Measurements from ENCODE around the gene KRT71.

The KRT71 gene

DNA sequence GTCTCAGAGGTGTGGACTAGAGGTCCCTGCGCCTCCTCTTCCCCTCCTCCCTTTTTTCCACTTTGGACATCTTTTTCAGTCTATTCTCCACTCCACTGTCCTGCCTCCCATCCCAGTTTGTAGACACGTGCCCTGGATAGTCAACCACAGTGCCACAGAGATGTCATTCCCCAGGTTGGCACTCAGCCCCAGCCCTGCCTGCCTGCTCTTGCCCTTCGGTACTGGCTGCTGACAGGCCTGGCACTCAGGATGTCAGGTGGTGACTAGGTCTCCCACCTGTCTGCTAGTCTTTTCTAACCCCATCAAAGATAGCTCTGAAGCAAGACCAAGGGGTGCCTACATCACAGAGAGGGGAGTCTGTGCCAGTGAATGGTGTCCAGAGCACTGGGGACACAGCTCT, 15.8 kb downstream of the KRT71 start:
- DNase-seq = no peak

DNA sequence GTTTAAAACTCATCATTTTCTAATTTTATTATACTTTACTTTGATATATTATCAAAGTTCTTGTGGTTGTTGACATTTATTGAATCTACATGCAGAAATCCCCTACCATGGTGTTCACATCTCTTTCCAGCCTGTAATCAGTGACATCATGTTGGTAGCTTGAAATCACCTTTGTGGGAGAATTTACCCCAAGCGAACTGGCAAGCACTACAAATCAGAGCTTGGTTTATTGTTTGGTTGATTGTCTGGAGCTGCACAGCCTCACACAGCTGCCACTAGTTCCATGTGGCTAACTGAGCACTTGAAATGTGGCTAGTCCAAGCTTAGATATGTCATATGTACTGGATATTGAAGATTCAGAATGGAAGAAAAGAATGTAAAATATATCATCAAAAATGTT, 17.4 kb downstream of the KRT71 start:
- no peak for DNase-seq

DNA sequence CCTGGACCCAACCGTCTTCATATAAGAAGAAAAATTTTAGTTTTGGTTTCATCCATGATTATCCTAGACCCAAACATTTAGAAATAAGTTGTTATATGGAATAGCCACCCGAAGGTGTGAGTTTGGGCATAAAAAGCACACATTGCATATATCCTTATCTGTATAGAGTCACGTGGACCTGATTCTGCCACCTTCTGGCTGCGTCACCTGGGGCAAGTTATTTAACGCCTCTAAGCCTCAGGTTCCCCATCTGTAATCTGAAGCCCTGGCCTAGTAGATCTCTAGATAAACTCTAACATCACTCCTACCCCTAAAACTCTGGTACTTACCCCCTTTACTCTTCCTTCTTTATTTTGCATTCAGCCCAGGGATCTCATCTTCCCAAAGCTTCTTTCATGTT, 18.5 kb downstream of the KRT71 start:
- no peak for DNase-seq

DNA sequence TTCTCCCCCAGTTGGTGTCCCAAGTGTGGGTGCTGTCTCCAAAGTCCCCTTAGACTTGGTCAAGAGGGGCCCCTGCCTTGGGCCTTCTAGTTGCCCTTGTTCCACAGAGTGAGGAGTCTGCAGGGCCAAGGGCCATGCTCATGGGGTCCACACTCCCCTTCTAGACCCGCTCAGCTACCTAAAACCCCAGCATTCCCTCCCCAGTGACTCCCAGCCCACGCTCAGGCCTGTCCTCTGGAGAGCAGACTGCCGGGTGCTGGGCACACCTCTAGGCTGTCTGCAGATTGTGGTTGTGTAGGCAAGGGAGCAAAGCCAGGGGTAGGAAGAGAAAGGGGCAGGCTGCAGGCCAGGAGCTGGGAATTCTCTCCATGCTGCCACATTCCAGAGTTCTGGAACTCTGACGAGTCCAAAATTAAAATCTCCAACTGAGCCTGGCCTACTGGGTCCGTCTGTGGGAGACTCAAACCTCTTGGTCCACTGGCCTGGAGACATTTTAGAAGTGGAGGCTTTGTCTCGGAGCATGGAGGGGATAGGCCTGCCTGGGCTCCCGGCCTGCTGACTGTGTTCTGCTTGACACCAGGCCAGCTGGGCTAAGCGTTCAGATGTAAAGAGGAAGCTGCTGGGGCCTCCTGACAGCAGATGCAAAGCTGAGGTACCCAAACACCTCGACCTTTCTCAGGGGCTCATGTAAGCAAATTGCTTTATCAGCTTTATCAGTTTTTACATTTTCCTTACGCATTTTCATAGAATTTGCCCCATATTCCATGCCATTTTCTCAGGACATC, 19.1 kb downstream of the KRT71 start:
- DNase-seq = no peak

DNA sequence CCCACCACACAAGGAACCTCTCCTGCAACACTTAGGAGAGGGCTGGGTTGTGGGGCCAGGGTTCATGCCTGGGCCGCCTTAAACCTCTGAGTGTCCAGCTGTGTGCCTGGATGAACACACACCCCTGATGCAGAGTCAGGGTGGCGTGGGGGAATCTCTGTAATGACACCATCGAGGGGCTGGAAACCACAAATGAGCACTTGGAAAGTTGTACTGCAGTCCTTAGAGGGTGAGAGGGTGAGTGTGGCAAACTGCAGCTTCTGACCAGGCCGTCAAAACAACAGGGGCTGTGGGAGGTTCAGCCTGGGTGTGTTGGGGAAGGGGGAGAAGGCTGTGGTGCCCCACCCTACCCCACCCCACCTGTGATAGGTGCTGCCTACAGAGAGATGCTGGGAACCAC, 20.3 kb downstream of the KRT71 start:
- DNase-seq = no peak

DNA sequence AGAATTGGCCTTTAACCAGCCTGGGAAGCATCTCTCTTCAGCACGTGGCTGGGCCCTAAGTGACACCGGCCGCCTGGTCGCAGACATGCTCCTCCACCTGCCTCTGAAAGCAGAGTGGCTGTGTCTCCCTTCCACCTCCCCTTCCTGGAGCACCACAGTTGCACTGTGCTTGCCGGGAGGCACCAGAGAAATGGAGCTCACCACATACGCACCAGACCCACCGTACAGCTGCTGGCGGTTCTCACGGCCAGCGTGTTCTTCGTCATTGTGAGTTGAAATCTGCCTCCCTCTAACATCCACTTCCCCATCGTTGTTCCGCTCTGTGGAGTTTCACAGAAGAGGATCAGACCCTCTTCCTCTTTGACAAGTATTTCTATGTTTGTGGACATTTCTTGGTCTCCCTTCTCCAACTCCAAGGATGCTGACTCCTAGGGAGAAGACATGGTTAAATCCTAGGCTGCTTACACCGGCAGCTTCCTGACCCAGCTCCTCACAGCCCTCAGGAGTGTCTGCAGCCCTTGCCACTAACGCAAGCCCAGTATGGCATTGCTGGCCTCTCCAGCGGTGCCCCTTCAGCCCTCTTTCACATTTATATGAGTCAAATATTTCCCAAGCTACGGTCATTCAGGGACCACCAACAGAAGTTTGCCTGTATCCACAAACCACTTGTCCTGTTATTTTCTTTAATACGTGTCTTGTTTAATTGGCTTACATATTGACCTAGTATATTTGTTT, 21.2 kb downstream of the KRT71 start:
- no peak for DNase-seq

DNA sequence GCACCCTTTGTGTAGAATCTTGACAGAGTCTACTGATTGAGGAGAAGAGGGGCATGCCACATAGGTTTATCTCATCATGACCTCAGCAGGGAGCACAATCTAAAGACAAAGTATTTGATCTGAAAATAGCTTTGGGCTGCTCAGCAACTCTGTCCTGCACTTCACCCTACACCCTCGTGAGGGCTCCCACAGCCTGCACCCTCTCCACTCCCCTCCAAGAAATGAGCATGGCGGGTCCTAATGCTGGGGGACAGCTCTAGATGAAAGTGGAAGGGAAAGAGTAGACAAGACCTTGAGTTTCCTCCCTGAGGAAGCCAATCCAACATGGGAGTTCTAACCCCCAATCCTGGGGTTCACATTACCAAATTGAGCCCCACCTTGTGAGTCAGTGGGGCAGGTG, 22.0 kb downstream of the KRT71 start:
- no peak for DNase-seq

DNA sequence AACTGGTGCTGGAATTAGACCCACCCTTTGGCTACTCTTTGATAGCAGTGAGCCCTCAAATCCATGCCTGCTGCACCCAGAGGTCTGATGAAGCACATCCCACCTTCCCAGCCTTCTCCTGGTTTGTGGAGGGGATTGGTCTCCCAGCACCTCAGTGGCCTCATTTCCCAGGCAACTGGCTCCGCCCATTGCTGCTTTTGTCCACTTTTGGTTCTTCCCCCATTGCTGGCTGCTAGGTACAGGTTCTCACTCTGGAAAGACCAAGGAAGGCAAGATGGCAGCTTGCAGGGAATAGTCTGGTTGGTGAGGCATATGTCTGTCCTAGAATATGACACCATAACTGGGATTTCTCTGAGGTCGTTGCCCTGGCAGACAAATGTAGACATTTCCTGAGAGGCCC, 22.6 kb downstream of the KRT71 start:
- no peak for DNase-seq

DNA sequence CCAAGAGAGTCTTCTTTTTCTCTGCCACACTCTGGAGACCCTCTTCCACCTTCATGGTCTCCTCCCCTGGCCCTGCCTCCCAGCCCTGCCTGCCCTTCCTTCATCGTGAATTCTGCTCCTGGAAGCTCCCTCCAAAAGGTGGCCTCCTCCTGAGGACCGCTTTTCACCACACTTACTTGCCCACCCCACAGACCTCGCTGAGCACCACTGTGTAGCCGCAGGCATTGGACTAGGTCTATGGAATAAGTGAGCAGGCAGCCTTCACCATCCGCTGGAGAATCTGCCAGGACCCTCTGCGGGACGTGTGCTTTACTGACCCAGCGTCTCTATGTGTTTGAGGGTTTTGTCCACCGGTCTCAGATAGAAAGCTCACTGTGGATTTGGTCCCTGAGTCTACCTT, 23.1 kb downstream of the KRT71 start:
- no peak for DNase-seq

DNA sequence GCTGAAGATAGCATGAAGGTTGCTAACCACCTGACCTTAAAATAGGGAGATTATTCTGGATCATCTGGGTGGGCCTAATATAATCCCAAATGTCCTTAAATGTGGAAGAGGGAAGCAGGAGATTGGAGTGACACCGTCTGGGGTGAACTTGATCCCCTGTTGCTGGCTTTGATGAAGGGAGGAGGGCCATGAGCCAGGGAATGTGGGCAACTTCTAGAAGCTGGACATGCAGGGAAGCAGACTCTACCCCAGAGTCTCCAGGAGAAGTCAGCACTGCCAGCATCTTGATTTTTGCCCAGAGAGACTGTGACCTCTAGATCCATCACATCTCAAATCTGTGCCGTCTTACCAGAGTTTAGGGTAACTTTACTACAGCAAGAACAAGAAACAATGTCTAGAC, 23.5 kb downstream of the KRT71 start:
- no peak for DNase-seq

DNA sequence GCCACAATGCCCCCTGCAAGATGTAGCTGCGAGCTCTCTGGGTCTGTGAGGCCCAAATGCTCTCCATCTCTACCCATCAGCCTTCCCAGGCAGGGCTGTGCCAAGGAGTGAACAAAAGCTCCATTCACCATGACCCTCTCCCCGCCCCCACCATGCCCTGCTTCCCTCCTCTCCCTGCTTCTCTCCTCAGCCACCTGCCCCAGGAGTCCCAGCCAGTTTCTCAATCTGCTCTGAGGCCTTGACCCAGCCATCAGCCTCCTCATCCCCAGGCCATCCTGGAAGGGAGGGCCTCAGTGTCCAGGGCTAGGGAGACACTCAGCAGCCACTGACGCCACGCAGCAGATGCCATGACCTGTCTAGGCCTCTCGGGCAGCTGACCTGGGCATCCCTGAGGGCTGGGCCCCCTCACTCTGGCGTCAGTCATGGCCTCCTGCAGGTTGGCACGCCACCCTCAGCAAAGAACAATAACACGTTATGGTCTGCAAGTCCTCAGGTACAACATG, 24.3 kb downstream of the KRT71 start:
- DNase-seq = no peak

DNA sequence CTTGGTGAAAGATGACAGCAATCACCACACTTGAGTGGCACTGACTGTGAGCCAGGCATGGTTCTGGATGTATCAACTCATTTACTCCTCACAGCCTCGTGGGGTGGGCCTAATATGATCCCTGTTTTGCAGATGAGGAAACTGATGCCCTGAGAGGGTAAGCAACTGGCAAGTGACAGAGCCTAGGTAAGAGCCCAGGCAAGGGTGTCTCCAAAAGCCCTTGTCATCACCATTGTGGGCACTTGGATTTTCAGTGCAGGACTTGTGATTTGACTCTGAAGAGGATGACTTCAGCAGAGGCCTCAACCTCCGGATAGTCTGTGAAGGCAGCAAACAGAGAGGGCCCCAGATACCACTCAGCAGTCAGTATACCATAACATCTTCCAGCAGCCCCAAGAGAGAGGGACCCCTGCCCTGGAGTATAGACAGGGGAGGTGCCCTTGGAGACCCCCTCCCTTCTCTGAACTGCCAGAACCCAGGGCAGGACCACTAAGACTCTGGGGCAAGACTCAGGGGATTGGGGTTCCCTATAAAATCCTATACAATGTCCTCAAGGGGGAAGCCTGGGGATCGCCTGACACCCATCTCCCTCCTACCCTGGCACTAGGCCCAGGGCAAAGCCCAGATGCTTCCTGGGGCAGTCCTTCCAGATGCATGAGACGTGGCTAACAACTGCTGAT, 25.7 kb downstream of the KRT71 start:
- no peak for DNase-seq

DNA sequence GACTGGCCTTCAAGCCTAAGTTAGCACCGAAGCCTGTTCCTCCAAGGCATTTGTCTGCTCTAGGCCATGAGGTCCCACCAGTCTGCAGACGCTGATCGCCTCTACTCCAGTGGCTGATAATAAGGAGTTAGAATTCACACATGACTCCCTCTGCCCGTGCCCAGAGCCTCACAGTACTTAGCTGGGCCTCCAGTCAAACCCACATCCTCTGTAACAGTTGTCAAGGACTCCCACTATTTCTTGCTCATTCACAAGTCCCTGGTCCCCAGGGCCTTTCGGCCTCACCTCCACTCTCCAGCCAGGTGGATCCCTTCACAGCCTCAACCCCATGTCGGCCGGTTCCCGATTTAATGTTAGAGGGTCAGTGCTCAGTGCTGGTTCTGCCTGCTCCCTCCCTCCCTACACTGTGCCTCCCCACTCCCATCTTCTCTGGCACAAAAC, 26.4 kb downstream of the KRT71 start:
- no peak for DNase-seq

DNA sequence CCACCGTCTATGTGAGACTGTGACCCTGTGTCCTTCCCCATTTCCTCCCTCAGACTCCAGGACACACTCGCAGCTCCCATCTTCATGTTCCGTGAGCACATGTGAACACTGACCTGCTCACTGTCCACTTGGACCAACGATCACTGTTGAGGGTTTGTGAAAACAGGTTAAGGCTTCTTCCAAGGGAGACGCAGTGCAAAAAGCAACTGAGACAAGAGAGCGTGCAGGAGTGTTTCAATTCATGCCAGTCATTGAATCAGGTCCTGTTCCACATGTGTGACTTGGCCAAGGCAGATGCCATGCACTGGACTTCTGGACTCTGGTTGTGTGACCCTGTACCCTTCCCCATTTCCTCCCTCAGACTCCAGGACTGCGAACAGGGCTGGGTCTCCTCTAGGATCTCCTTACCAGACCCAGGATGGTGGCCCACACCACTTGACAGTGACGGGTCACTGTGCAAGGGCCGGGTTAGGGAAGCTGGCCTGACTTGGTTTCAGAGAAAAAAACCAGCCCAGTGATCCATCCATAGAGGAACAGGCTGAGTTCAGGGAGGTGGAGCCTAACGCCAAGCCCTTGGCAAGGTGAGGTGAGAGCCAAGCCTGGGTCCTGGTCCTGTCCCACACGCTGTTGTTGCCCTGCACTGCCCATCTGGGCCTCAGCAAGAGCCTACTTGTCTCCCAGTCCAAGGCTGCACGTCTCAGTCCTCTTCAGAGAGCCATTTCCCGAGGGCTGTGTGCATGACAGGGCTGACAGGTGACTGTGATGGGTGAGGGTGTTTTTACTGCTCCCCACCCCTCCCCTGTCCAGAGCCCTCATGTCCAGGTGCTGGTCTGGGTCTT, 27.1 kb downstream of the KRT71 start:
- DNase-seq = no peak

DNA sequence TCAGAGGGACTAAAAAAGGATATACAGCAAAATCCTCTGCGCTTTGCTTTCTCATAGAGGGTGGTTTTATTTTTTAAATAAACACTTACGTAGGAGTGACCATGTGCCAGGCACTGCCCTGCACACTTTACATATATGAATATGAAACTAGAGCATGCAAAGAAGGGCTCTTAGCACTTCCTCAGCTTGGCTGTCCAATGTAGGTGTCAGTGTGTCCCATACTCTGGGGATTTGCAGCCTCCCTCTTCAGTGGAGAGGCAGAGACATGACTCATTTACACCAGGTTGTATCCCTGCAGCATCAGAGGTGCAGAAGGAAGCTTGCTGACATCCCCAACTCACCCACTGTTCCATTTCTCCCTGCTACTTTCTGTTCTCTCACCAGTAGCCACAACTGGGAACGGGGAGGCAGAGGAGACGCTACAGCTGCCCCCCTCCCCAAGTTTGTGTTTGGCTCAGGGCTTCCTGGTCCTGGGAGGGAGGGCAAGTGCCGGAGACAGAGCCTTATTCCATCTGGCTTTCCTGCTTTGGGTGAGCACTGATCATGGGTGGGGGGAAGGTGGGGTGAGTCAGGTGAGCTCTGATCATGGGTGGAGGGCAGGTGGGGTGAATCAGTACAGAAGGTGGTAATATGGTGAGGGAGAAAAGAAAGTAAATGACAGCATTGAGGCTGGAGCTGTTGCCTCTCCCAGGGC, 27.9 kb downstream of the KRT71 start:
- no peak for DNase-seq

DNA sequence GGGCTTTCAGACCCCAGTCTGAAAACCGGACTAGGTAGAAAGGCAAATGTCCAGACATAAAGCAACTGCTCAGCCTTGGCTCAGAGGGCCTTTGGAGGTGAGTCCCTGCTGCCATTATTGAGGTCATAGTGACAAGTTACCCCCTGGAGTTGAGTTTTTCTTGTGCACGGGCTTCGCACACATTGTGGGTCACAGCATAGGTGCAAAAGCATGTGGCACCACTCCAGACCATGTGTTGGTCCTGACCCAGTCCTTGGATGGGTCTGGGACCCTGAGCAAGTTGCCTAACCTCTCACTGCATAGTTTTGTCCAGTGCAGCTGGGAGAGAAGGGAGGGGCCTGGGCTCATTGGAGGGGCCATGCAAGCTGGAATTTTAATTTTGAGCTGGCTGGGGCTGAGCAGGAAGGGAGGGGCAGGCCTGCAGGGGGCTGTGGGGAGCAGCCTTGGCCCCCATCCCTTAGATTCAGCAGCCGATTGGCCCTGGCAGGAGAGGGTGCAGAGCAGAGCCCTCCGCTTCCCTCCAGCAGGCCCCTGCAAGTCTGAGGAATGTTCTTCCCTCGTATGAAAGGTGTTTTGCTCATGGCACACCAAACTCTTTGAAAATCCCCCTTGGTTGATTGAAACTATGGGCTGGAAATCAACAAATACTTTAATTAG, 28.6 kb downstream of the KRT71 start:
- DNase-seq = no peak

DNA sequence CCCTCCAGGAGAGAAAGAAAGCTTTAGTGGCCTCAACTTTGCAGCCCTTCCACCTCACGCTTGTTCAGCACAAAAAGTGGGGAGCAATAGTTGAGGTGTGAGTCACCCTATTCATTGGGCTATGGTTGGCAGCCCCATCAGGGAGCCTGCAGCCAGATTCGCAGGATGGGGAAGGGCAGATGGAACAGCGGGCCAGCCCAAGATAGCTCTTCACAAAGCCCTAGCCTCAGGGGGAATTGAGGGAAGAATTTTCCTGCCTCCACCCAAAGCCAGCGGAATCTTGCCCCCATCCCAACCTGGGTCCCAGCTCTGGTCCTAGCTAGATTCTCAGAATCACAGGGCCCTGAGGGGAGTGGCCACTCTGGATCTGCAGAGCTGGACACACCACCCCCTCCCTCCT, 29.1 kb downstream of the KRT71 start:
- no peak for DNase-seq

DNA sequence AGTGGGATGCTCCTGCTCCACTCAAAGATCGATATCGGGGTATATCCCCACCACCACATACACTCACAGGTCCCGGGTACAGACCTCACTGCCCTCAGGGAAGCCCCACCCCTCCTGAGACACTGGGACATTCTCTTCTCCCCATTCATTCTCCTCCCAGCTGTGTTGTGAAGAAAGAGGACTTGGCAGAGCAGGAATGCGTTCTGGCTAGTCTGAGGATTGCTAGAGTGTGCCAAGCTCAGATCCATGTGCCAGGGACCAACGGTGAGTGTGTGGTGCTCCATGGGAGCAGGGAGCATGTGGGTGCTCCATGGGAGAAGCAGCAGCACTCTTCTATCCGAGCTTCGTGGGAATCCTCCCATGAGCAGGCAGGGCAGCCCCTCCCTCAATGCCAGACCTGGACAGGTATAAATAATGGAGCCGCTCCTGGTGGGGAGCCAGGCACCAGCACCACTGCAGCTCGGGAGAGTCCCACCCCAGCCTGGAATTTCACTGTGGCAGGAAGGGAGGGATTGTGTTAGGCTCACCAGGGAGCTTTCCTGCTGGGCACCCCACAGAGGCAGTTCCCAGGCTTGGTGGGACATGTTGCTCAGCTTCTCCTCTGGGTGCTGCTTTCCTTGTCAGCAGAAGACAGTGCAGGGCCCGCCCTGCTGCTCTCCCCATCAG, 30.5 kb downstream of the KRT71 start:
- DNase-seq = no peak

DNA sequence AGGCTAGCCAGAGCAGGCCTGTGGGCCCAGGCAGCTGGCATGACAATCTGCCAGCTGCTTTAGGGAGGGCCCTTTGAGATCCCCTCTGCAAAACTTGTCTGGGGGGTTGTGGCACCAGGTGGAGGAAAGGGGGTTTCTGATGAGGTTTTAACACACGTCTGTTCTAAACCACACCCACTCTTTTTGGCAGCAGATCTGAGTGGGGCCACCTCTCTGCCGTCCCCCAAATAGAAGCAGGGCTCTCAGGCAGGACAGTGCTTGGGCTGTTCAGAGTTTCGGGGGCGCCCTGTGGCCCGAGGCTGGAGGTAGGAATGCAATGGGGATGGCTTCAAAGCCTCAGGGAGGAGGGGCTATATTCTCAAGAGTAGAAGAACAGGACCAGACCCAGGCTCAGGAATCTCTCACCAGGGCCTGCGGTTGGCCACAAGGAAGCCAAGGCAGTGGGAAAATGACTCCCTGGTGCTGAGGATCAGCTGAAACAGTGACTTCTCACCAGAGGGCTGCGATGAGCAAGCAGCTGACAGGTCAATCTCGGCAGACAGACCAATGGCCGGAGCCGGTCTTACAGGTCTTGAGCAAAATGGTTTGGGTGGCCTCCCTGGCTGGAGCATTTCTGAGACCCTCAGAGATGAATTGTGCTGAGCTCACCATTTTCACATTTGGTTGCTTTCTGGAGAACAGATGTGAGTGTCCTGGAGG, 31.2 kb downstream of the KRT71 start:
- no peak for DNase-seq

DNA sequence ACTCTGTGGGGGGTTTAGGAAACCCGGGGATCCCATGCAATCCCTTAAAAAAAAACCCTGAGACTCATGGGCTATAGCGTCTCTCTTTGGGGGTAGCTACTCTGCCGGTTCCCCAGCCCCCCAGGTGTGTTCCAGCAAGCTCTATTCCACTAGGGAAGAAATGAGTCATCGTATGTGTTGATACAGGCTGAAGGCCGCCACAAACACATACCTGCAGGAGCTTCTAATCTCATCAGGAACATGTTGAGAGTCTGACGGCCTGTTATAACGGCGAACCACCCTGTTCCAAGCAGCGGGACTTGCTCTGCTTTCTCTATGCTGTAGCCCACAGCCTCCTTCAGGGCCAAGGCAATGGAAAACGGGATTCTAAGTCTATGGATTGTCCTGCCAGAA, 31.8 kb downstream of the KRT71 start:
- no peak for DNase-seq

Measured in right kidney (tissue), 1 donor.